T follicular helper cell (primary cell): ENCODE results near the gene NEU2.
"Not testable (repeated sequence)": the region's sequence is repeated elsewhere in the genome, so short reads cannot be mapped to it uniquely, and the experiment has no call there.

ENCODE experiments used
- DNase-seq: peaks from one replicate; pipeline ENCODE4 v3.0.0-alpha.2; 2020; ENCODE audit warnings: low read depth

The NEU2 gene

GRCh38 chr2:233035426-233036161, 3.1 kb downstream of the NEU2 start:
- DNase-seq = no peak

- no peak for DNase-seq
Measured at GRCh38 chr2:233036162-233036838, 3.8 kb downstream of the NEU2 start.

GRCh38 chr2:233037078-233037477, 4.6 kb downstream of the NEU2 start:
- no peak for DNase-seq

- DNase-seq = no peak
Measured at GRCh38 chr2:233039212-233039845, 6.9 kb downstream of the NEU2 start.

GRCh38 chr2:233039846-233040530, 7.5 kb downstream of the NEU2 start:
- DNase-seq = no peak

GRCh38 chr2:233040571-233040970, 8.1 kb downstream of the NEU2 start:
- DNase-seq = no peak

- no peak for DNase-seq
Measured at GRCh38 chr2:233041722-233042323, 9.4 kb downstream of the NEU2 start.

GRCh38 chr2:233042549-233042948, 10.1 kb downstream of the NEU2 start:
- DNase-seq = no peak

GRCh38 chr2:233044974-233045605, 12.6 kb downstream of the NEU2 start:
- DNase-seq = no peak

GRCh38 chr2:233047206-233047605, 14.7 kb downstream of the NEU2 start:
- no peak for DNase-seq

GRCh38 chr2:233047667-233048066, 15.2 kb downstream of the NEU2 start:
- no peak for DNase-seq

- DNase-seq = no peak
Measured at GRCh38 chr2:233048569-233049193, 16.2 kb downstream of the NEU2 start.

- no peak for DNase-seq
Measured at GRCh38 chr2:233049194-233049761, 16.8 kb downstream of the NEU2 start.

GRCh38 chr2:233051241-233052149, 19.0 kb downstream of the NEU2 start:
- DNase-seq = no peak

GRCh38 chr2:233052517-233052916, 20.0 kb downstream of the NEU2 start:
- DNase-seq = not testable (repeated sequence)

- DNase-seq = peak; percentile 55
Measured at GRCh38 chr2:233053928-233054784, 21.7 kb downstream of the NEU2 start.

- DNase-seq = no peak
Measured at GRCh38 chr2:233055362-233055761, 22.9 kb downstream of the NEU2 start.

- no peak for DNase-seq
Measured at GRCh38 chr2:233056961-233057605, 24.6 kb downstream of the NEU2 start.
